ENCODE measurements around the gene FXYD4. TPM values are rescaled to one million over a fixed set of nuclear protein-coding genes. Genes with fewer than 3 reads are reported as not detected.

Gene FXYD4
- total and polyA plus RNA-seq, 2 experiments from 2014 or later, result 0.19 to 0.80 TPM

DNA sequence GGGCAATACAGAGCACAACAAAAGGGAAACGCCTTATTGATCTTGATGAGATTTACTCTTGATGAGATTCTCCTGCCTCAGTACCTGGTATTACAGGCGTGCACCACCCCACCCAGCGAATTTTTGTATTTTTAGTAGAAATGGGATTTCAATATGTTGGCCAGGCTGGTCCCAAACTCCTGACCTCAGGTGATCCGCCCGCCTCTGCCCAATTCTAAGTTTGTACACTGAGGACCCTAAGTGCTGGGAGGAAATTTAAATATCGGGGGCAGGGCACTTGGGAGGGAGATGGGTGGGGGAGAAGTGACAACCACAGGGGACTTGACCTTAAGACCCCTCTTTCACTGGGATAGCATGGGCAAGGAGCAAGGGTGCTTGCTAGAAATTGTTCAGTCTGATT is 23.4 kb downstream of the FXYD4 start:
- no peaks in the 10 kb centered on the region for H3K36me3 ChIP-seq (replicated peaks; ENCODE audit: insufficient read depth, low read depth)
- peaks cover 80% of the 10 kb centered on the region for H4K20me1 ChIP-seq (ENCODE audit: insufficient read depth, poor library complexity, severe bottlenecking)
- H2AFZ ChIP-seq, result no peak overlapping the region
- DNase-seq (ENCODE audit: low spot score), result no peak
- H3K4me3 ChIP-seq, result peak overlapping the region; percentile 86
- H3K9me3 ChIP-seq (ENCODE audit: low read depth), result no peaks in the 10 kb centered on the region
- peak overlapping the region; percentile 100 for H3K27ac ChIP-seq
- H3K4me1 ChIP-seq (ENCODE audit: insufficient read depth), result peaks cover 47% of the 10 kb centered on the region
- WGBS (ENCODE audit: low lambda C conversion rate, missing lambda C conversion rate), result 72% methylated on average over 6 of the region's 6 CpGs
- no peaks in the 10 kb centered on the region for H3K9me2 ChIP-seq (replicated peaks; ENCODE audit: insufficient read depth)
- no peaks in the 10 kb centered on the region for H3K27me3 ChIP-seq
- TF ChIP-seq, protein P1, sequence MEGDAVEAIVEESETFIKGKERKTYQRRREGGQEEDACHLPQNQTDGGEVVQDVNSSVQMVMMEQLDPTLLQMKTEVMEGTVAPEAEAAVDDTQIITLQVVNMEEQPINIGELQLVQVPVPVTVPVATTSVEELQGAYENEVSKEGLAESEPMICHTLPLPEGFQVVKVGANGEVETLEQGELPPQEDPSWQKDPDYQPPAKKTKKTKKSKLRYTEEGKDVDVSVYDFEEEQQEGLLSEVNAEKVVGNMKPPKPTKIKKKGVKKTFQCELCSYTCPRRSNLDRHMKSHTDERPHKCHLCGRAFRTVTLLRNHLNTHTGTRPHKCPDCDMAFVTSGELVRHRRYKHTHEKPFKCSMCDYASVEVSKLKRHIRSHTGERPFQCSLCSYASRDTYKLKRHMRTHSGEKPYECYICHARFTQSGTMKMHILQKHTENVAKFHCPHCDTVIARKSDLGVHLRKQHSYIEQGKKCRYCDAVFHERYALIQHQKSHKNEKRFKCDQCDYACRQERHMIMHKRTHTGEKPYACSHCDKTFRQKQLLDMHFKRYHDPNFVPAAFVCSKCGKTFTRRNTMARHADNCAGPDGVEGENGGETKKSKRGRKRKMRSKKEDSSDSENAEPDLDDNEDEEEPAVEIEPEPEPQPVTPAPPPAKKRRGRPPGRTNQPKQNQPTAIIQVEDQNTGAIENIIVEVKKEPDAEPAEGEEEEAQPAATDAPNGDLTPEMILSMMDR (IDR thresholded peaks at IDR 0.05; ENCODE audit: poor library complexity), result no peak
- no peak for TF ChIP-seq EZH2phosphoT487 (IDR thresholded peaks at IDR 0.05; ENCODE audit: low read depth, severe bottlenecking, unreplicated experiment)
- TF ChIP-seq EZH2 (IDR thresholded peaks at IDR 0.05; ENCODE audit: borderline replicate concordance), result no peak
- H3K79me2 ChIP-seq, result peaks cover 90% of the 10 kb centered on the region
- H3K4me2 ChIP-seq, result peak overlapping the region; percentile 93

DNA sequence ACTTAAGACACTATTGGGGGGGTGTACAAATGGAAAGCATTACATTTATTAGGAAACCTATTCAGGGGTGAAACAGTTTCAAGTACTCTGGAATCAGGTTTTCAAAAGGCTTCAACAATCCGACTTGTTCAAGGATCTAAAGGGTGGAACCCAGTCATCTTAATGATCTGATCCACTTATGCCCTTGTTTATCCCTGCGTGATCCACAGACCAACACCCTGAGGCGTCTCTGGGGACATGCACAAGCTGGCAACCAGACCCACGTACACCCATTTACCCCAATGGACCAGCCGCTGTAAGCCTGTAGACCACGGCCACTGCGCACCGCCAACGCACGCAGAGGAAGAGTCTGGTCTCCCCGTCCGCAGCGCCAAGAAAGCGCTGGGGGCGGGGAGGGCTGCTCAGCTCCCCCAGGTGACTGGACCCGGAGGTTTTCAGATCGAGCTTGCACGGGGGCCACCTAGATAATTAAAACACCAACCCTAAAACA is 24.2 kb downstream of the FXYD4 start:
- H3K27ac ChIP-seq, result peak overlapping the region; percentile 100
- 4% methylated on average over 18 of the region's 18 CpGs for WGBS (ENCODE audit: low lambda C conversion rate, missing lambda C conversion rate)
- peaks cover 52% of the 10 kb centered on the region for H3K4me1 ChIP-seq (ENCODE audit: insufficient read depth)
- H3K4me3 ChIP-seq, result peak overlapping the region; percentile 86
- TF ChIP-seq, protein P1 (IDR thresholded peaks at IDR 0.05; ENCODE audit: poor library complexity), result no peak
- TF ChIP-seq EZH2 (IDR thresholded peaks at IDR 0.05; ENCODE audit: borderline replicate concordance) (no peak), EZH2phosphoT487 (IDR thresholded peaks at IDR 0.05; ENCODE audit: low read depth, severe bottlenecking, unreplicated experiment) (no peak)
- H3K27me3 ChIP-seq, result no peaks in the 10 kb centered on the region
- no peaks in the 10 kb centered on the region for H3K9me2 ChIP-seq (replicated peaks; ENCODE audit: insufficient read depth)
- H2AFZ ChIP-seq, result no peak overlapping the region
- peaks cover 90% of the 10 kb centered on the region for H3K79me2 ChIP-seq
- no peaks in the 10 kb centered on the region for H3K9me3 ChIP-seq (ENCODE audit: low read depth)
- peak; percentile 42 for DNase-seq (ENCODE audit: low spot score)
- H4K20me1 ChIP-seq (ENCODE audit: insufficient read depth, poor library complexity, severe bottlenecking), result peaks cover 80% of the 10 kb centered on the region
- H3K4me2 ChIP-seq, result peak overlapping the region; percentile 93
- no peaks in the 10 kb centered on the region for H3K36me3 ChIP-seq (replicated peaks; ENCODE audit: insufficient read depth, low read depth)

DNA sequence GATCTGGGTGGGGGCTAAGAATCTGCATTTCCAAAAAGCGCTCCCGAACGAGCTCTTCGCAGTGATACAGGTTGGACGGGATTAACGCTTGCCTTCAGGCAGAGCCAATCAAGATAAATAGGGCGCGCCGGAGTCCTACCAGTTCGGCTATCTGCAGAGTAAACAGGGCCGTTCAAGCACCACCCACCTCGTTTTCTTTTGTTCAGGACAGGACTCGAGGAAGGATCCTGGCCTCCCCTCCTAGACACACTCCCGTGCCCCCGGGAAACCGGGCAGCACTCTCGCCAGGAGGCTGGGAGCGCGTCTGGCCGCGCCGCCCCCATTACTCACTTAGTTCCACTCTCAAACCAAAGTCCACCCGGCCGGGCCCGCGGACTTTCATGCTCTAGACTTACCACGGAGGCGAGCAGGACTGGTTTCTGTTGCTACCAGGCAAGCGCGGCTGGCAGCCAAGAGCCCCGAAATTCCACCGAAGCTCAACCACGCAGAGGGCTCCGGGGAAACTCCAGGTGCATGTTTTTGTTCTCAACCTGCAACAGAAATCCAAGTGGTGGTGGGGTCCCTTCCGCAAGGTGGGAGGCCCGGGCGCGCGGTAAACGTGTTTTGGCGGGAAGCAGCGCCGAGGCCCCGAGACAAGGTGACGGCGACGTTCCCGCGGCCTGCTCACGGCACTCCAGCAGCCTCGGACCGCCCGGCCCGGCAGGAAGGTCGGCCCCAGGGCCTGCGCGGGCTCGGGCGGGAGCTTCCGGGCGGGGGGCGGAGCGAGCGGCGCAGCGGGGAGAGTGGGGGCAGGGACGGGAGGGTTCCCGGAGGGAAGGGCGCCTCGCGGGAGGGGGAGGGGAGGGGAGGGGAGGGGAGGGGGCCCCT is 24.9 kb downstream of the FXYD4 start:
- peak overlapping the region; percentile 86 for H3K4me3 ChIP-seq
- DNase-seq (ENCODE audit: low spot score), result peak; percentile 91
- peak overlapping the region; percentile 32 for H2AFZ ChIP-seq
- no peaks in the 10 kb centered on the region for H3K36me3 ChIP-seq (replicated peaks; ENCODE audit: insufficient read depth, low read depth)
- TF ChIP-seq, protein P1 (IDR thresholded peaks at IDR 0.05; ENCODE audit: poor library complexity), result no peak
- no peak for TF ChIP-seq EZH2phosphoT487 (IDR thresholded peaks at IDR 0.05; ENCODE audit: low read depth, severe bottlenecking, unreplicated experiment)
- TF ChIP-seq EZH2 (IDR thresholded peaks at IDR 0.05; ENCODE audit: borderline replicate concordance), result no peak
- no peaks in the 10 kb centered on the region for H3K9me3 ChIP-seq (ENCODE audit: low read depth)
- H3K27me3 ChIP-seq, result no peaks in the 10 kb centered on the region
- peak overlapping the region; percentile 93 for H3K4me2 ChIP-seq
- H4K20me1 ChIP-seq (ENCODE audit: insufficient read depth, poor library complexity, severe bottlenecking), result peaks cover 81% of the 10 kb centered on the region
- H3K27ac ChIP-seq, result peak overlapping the region; percentile 100
- H3K4me1 ChIP-seq (ENCODE audit: insufficient read depth), result peaks cover 51% of the 10 kb centered on the region
- no peaks in the 10 kb centered on the region for H3K9me2 ChIP-seq (replicated peaks; ENCODE audit: insufficient read depth)
- peaks cover 90% of the 10 kb centered on the region for H3K79me2 ChIP-seq
- under 1% methylated on average over 53 of the region's 71 CpGs for WGBS (ENCODE audit: low lambda C conversion rate, missing lambda C conversion rate)

All from hepatocyte (in vitro differentiated cells).